DND-41 (cell line): ENCODE results near the gene KCNH2.

Experiments used
- CTCF ChIP-seq: IDR thresholded peaks from 2 replicates; pipeline ENCODE4 v1.5.1; 2012; ENCODE audit warnings: borderline replicate concordance, low read length, moderate library complexity, mild to moderate bottlenecking; ENCODE audit not compliant: poor library complexity, severe bottlenecking; ENCODE audit errors: extremely low read depth
- EZH2 ChIP-seq: IDR thresholded peaks from 3 replicates; pipeline ENCODE4 v1.6.1; 2012; ENCODE audit warnings: borderline replicate concordance, low read depth, mild to moderate bottlenecking, moderate library complexity, low read length, inconsistent platforms; ENCODE audit not compliant: severe bottlenecking

- no peak for TF ChIP-seq EZH2
- TF ChIP-seq CTCF = no peak
These were observed 46.8 kb downstream of the KCNH2 start for GRCh38 chr7:150931199-150931869.
